GM19395 (cell line): ENCODE data around the gene GPR179.
"Not testable (repeated sequence)": the region's sequence is repeated elsewhere in the genome, so short reads cannot be mapped to it uniquely, and the experiment has no call there.

Experiments used
- ATAC-seq: cut with Tn5 transposase; IDR thresholded peaks from one replicate; pipeline ENCODE4 v1.9.1; 2021; ENCODE audit warnings: mild to moderate bottlenecking, moderate library complexity; ENCODE audit not compliant: unreplicated experiment

The GPR179 gene

GRCh38 chr17:38324141-38324697 is 19.5 kb downstream of the GPR179 start:
- ATAC-seq: no peak

GRCh38 chr17:38322897-38323296 is 20.9 kb downstream of the GPR179 start:
- ATAC-seq: no peak

- no peak for ATAC-seq
Observed at GRCh38 chr17:38322156-38322779, 21.5 kb downstream of the GPR179 start.

GRCh38 chr17:38320482-38320881 is 23.3 kb downstream of the GPR179 start:
- ATAC-seq: no peak

DNA sequence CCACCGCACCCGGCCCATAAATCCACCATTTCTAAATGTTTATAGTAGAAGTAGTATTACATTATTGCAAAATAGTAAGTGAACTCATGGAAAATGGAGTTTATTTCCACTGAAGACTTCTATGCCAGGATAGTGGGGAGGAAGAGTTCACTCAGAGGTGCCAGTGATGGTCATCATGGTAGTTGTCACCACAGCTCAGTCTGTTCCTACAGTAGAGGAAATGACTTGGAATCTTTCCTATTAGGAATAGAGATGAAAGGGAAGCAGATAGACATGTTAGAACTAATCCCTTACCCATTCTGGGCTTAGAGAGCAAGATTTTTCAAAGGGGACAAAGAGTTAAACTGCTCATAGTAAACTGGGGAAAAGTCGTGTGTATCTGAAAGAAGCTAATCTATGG is 26.7 kb downstream of the GPR179 start:
- no peak for ATAC-seq

GRCh38 chr17:38315497-38315896 is 28.3 kb downstream of the GPR179 start:
- ATAC-seq: no peak

GRCh38 chr17:38296834-38297517 is 46.8 kb downstream of the GPR179 start, which contains the start of gene MRPL45:
Gene MRPL45 (plus strand): TSS chr17:38297168. CDS start chr17:38297184, 16 bp downstream.
- ATAC-seq: peak; percentile 93

- not testable (repeated sequence) for ATAC-seq
Observed at GRCh38 chr17:38295602-38296365, 48.0 kb downstream of the GPR179 start.

DNA sequence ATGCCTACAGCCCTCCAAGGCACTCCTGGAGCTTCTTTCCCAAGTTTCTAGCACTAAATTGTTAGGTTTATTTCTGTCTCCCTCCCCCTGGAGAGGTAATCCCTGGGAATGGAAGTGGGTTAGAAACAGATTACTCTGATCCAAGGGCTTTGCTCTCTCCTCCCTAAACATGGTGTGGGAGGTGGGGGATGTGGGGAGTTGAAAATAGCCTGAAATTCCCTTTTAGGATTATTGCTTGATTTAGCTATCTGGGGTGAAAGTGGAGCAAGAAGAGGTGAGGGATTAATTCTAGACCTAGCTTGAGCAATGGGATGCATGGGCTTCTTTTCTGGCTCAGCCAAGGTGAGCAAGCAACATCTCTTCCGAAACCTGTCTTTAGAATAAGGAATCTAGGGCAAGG is 54.0 kb downstream of the GPR179 start:
- not testable (repeated sequence) for ATAC-seq

DNA sequence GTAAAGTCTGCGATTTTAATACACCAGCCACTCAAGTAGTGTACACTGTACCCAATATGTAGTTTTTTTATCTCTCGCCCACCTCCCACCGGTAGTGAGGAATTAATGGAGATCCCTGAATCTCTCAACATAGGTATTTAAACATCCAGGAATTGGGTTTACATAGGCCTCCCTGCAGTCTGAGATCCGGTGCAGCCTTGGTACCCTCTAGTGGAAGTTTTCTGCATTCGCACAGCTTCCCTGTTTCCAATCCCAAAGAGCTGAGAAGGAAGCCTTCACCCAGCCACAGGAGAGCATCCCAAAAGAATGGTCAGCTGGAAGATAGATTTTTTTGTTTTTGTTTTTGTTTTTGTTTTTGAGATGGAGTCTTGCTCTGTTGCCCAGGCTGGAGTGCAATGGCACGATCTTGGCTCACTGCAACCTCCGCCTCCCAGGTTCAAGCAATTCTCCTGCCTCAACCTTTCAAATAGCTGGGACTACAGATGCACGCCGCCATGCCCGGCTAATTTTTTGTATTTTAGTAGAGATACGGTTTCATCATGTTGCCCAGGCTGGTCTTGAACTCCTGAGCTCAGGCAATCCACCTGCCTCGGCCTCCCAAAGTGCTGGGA is 55.4 kb downstream of the GPR179 start:
- not testable (repeated sequence) for ATAC-seq

- peak; percentile 67 for ATAC-seq
Observed at GRCh38 chr17:38286501-38287091, 57.2 kb downstream of the GPR179 start.

GRCh38 chr17:38285994-38286393 is 57.8 kb downstream of the GPR179 start:
- ATAC-seq: not testable (repeated sequence)
